Sciatic nerve (tissue), 2 donors: ENCODE results near the gene LRP8. TPM values are rescaled to one million over a fixed set of nuclear protein-coding genes. Genes with fewer than 3 reads are reported as not detected.

Experiments used
- ATAC-seq: fragments of 200-7000 bp; cut with Tn5 transposase; one replicate; pipeline ENCODE4 v1.9.1; 2020; ENCODE audit warnings: mild to moderate bottlenecking, moderate library complexity
- DNase-seq: peaks from one replicate; pipeline ENCODE4 v3.0.0-alpha.2; 2020; ENCODE audit warnings: low spot score
- intact Hi-C: fragments of 100-400 bp; cut with DNase I; formaldehyde crosslinking; loops from one replicate; pipeline ENCODE4 v1.14.2; 2022
- total RNA-seq: library from RNA; stranded (reverse); fragmentation: NEBNext Ultra II Directional; extraction: Animal tissue kit (Norgen Biotek cat#: 25700); gene quantifications from one replicate; pipeline ENCODE4 v1.2.1, GENCODE V29; 2021
- donor health status: DM: no; HTN: no; CAD: no.
- donor health status: DM: no; HTN: no; CAD: no.

LRP8 gene
- total RNA-seq, 1 donor from 2014 or later, result 2.4 TPM

DNA sequence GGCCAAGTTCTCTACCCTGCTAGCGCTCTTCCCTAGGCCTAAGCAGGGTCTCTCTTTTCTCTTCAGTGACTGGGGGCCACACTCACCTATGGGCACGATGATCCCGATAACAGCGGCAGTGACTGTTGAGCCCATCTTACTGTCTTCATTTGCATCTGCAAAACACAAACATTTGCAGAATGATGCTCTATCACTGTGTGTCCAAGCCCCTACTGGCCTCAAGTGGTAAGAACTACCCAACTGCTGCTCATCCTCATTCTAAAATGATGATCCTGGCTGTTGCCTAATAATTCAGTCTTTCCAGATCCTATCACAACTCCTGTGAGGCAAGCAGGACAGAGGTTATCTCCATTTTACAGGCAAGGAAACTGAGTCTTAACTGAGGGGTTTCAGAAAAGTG, 72.8 kb downstream of the LRP8 start:
- intact Hi-C loops, result no loop called here
- no peak for ATAC-seq
- no peak for DNase-seq

DNA sequence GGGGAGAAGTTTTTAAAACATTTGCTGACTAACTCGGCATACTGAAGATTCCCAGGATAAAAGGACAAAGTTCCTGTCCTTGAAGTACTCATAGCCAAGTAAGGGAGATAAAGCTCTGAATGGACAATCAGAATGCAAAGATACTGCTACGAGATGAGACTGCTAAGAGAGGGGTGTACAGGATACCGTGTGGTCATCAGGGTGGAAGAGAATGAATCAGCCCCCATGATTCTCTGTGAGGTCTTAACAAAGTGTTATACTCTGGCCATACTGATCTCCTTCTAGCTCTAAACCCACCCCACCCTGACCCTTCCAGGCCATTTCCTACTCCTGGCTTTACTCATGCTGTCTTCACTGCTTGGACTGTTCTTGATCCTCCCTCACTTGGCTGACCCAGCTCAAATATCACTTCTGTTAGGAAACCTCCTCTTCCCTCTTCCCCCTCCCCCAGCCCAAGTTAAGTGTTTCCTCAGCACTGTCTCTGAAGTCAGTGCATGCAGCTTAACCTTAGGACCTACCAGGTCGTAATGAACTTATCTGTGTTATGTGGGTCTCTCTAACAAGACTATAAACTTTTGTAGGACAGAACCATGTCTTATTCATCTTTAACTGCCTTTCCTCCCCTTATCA, 73.7 kb downstream of the LRP8 start:
- no peak for DNase-seq
- intact Hi-C loops, result no loop called here
- no peak for ATAC-seq

DNA sequence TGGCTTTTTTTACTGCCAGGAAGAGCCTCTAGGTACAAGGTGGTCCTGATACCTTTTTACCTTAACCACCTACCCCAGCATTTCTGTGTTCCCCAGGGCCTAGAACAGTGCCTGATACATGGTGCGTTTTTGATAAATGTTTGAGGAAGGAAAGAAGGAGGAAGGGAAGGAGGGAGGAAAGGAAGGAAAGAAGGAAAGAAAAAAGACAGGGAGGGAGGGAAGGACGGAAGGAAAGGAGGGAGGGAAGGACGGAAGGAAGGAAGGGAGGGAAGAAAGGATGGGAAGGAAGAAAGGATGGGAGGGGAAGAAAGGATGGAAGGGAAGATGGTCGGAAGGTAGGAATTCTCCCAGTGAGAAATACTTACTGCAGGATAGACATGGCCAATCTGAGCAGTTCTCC, 77.5 kb downstream of the LRP8 start:
- intact Hi-C loops, result no loop called here
- no peak for DNase-seq
- ATAC-seq, result no peak

DNA sequence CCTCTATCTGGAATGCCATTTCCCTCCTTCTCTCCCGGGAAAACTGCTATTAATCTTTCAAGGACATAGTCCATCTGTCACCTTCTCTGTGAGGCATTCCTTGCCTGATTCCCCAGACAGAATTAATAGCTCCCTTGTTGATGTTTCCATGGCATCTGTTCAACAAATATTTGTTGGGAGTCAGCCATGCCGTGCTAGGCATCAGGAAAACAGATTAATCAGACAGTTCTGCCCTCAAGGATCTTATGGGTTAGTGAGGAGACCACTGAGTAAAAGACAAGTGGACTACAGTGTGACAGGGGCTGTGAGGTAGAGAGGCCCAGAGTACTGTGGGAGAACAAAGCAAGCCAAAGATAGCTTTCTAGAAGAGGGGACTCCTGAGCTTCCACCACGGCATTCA, 78.2 kb downstream of the LRP8 start:
- ATAC-seq (no peak), DNase-seq (no peak)
- intact Hi-C loops, result no loop called here

DNA sequence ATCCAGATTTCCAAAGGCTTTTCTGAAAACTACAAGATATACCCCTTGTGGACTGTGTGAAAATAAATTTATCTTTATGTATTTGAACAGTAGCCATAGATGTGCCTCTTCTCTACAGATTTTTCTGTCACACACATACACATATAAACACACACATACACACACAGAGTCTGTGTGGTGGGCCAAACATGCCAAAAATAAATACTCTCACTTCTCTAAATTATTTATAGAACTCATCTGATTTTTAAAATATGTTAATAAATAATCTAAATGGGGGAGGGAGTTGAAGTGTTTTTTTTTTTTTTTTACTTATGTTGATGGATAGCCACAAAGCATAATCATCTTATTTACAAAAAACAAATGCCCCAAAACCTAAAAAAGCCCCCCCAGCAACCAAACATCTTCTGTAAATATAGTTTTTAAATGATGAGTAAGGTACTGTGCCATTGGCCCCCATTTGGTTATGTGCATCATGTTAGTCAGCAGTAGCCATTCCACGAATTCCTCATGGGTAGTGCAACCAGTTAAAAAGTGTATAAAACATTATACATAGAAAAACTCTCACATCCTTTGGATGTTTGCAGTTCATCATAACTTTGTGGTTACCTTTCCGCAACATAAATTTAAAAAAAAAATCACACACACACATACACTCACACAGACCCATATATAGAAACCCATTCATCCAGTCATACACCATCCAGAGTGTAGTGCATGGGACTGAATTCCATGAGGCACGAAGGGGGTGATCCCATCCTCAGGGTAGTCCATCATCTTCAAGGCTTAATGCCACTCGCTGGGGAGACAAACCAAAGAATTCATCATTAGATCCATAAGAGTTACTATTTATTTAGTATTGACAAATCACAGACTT, 81.4 kb downstream of the LRP8 start:
- ATAC-seq, result no peak
- no peak for DNase-seq
- intact Hi-C loops, result no loop called here

DNA sequence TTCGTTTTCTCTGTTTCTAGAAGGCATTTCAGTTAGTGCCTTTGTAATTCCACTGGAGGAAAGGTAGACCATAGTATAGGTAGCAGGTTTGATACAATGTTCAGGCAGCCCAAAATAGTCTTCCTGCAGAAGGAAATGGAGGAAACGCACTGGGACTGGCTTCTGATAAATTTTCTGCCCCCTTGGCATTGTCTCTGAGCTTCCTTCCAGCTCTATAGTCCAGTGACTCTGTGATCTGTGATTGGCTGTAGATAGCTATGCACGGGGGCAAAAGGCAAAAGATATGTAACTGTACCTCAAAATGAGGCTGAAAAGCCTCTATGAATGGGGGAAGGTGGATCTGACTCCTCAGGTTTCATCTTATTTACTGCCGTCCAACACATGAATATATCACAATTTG, 83.7 kb downstream of the LRP8 start:
- no peak for DNase-seq
- ATAC-seq, result no peak
- intact Hi-C loops, result no loop called here

DNA sequence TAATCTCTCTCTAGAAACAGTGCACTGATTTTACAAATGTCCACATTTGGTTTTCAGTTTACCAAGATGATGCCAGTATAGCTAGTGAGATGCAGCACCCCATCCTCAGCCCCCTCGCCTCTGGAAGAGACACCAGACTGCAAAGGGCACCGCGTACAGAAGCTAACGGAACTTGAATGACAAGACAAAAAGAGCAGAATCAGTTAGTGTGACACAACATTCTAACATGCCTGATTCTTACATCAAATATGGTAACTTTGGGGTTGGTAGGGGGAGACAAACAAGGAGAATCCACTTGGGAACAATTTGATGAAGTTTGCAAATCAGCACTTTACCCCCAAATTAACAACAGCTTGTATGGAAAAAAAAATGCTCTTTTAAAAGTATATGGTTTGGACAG, 85.5 kb downstream of the LRP8 start:
- DNase-seq (no peak), ATAC-seq (no peak)
- intact Hi-C loops, result no loop called here

DNA sequence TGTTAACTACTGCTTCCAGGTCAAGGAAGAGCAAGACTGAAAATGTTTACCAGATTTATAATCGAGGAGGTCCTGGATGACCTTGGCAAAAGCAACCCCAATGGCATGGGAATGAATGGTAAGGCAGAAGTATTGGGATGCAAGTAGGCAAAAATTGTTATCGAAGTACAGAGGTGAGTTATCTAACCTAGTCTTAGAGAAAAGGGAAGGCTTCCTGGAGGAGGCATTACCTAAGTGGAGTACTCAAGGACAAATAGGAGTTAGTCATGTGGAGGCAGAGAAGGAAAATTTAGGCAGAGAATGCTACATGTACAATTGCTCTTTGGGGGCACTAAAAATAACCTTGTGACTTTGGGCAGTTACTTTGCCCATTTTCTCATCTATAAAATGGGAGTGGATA, 86.0 kb downstream of the LRP8 start:
- DNase-seq (no peak), ATAC-seq (no peak)
- intact Hi-C loops, result no loop called here

DNA sequence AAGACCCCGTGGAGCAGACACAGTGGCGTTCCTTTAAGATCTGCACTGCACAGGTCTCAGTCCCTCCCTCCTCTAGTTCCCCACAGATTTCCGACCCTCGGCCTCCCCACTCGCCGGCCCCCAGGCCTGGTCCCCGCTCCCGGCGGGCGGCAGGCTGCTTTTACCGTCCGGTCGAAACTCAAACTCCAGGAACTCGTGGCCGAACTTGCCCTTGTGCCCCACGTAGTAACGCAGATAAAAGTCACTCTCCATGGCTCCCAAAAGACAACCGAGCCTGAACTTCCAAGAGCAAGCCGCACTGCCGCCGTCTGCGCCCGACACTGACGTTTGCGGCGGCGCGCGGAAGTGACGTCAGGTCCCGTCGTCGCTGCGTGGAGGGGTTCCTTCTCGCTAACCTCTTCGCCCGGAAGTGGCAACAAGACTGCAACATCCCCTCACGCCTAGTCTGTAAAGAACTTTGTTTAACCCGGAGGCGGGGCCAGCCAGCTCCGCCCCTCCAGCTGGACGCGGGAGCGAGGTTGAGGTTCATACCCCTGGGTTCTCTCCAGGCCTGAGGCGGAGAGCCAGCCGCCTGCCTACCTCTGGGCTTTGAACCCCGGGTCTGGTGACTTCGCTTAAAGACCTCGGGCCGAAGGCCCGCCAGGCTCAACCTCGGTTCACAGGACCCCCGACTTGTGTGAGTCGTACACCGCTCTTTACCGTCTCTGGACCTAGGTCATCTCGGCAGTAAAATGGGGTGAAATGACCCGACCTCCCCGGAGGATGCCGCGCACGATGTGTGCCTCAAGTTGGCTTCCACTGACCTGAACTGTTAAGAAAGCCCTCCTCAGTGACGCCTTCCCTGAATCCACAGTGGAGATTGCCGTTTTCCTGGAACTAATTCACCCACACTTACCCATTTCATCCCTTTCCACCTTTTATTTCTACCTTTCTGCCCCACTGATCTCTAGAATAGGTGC, 89.4 kb downstream of the LRP8 start, which contains the start of gene MAGOH:
Gene MAGOH, minus strand, starts transcription at position 322 of the 959 bp plus-strand sequence. Its CDS starts 70 bp downstream, at position 252.
- ATAC-seq, result peak; percentile 98
- intact Hi-C loops, result no loop called here
- peak; percentile 96 for DNase-seq

DNA sequence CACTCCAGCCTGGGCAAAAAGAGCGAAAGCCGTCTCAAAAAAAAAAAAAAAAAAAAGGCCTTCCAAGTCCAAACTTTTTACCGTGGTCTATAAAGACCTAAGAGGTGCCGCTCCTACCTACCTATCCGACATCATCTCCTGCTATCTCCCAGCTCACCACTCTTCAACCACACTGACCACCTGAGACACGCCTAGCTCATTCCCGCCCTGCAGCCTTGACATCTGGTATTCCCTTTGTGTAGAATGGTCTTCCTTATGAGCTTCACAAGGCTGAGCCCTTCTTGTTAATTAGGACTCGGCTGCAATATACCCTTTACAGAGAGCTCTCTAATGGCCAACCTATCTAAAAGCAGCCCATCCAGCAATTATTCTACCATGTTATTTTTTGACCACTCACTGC, 90.2 kb downstream of the LRP8 start:
- intact Hi-C loops, result no loop called here
- DNase-seq, result no peak
- no peak for ATAC-seq

DNA sequence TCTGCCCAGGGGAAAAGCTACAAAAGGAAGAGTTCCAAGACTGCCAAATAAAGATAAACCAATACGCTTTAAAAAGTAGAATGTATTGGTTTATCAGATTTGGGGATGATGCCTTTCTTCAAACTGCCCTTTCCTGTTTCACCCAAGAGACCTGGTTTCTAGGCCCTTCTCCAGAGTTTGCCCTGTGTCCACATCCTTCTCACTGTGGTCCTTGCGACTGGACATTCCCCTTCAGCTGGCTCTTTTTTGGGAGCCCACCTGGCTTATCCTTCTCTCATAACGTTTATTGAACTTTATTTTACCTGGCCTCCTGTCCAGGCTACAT, 106.9 kb downstream of the LRP8 start:
- DNase-seq, result no peak
- ATAC-seq, result no peak
- intact Hi-C loops, result no loop called here

DNA sequence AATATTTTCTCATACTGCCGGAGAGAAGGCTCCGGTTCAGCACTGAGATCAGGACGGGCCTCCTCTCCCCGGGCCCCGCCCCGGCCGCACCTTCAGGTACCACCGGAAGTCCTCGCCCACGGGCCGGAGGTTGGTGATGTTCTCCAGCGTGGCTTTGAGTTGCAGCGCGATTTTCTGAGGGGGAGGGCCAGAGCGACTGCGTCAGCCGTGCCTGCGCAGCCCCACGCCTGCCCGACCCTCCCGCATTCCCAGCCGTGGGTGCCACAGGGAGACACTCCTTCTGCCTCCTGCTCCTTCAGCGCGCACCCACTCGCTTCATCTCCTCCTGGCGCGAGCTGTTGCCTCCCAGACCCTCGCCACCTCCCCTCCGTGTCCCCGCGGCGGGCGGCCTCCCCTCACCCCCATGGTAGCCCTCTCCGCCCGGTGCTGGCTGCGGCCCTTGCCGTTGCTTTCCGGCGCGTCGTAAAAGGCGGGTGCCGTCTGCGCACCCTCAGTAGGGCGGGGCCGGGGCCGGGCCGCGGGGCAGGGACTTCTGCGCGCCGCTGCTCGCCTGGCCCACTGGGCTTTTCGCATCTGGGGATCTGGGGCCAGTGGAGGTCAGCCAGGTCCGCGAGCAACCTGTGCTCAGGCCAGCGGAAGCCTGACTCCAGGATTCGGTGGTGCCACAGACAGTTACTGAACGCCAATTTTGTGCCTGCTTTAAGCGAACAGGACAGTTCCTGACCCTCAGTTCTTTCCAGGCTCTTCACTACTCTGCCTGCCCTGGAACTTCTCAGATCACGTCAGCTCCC, 107.5 kb downstream of the LRP8 start, which contains the start of gene CZIB:
Gene CZIB, minus strand, starts transcription at position 464 of the 791 bp plus-strand sequence. Its CDS starts 59 bp downstream, at position 405.
- DNase-seq, result peak; percentile 98
- intact Hi-C loops, result no loop called here
- peak; percentile 98 for ATAC-seq

DNA sequence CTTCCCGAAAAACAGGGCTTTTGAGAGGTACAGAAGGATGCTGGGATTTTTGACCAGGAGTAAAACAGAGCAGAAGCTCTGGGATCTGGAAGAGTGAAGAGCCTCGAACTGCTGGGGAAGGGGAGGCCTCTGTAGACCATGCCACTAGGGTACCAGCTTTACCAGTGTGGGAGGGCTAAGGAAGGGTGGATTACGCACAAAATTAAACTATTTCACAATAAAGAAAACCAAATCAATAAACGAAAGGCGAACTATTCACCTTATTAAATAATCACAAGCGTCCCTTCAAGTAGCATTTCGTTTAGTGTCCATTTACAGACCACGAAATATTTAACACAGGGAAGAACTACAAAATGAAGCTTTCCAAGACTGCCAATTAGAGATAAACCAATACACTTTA, 108.2 kb downstream of the LRP8 start:
- no peak for ATAC-seq
- intact Hi-C loops, result no loop called here

DNA sequence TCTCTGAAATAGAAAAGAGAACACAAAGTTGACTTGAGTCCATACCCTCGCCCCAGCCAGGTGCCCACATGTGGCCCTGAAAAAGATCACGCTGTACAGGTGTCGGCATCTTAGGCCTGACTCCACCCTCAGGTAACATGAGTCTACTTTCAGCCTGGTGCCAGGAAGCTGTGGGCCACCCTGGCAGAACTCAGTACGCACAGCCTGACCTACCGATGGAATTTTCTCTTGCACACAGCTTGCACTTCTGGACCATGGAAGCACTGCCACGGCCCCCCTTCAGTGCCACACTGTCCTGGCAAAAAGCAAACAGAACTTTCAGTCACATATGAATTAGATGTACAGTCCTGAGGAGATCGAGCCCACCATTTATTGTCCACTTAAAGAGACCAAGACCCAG, 109.7 kb downstream of the LRP8 start:
- DNase-seq (no peak), ATAC-seq (no peak)
- intact Hi-C loops, result no loop called here

More for the DNA sequence above, 108.2 kb downstream of the LRP8 start:
- no peak for DNase-seq

DNA sequence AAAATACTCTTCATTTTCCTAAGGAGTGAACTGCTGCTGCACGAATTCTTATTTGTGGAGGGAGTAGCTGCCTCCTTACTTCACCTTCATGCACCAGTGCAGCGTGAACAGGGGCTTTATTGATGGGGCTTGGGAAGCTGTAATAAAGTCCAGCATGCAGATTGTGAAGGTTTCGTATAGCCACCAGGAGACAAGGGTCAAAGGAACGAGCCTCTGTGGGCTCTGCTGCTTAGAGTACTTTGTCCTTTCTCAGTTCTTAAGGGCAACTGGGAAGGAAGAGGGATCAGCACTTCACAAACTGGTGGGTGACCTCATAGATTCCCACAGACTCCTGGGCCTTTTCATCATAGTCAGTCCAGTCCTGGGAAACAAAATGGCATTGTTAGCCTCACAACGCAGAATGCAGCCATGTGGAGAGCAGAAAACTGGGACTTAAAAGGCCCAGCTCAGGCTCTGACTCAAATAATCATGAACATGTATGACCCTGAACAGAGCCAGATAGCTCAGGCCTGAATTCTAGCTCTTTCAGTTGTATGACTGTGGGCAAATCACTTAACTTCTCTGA, 113.4 kb downstream of the LRP8 start:
- DNase-seq, result no peak
- intact Hi-C loops, result no loop called here
- peak; percentile 16 for ATAC-seq

DNA sequence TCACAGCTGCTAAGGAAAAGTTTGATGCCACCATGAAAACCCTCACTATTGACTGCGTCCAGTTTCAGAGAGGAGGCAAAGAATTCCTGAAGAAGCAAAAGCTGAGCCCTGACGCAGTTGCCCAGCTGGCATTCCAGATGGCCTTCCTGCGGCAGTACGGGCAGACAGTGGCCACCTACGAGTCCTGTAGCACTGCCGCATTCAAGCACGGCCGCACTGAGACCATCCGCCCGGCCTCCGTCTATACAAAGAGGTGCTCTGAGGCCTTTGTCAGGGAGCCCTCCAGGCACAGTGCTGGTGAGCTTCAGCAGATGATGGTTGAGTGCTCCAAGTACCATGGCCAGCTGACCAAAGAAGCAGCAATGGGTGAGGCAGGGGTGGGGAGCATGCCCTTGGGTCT, 116.9 kb downstream of the LRP8 start:
- DNase-seq, result no peak
- intact Hi-C loops, result no loop called here
- ATAC-seq, result no peak

DNA sequence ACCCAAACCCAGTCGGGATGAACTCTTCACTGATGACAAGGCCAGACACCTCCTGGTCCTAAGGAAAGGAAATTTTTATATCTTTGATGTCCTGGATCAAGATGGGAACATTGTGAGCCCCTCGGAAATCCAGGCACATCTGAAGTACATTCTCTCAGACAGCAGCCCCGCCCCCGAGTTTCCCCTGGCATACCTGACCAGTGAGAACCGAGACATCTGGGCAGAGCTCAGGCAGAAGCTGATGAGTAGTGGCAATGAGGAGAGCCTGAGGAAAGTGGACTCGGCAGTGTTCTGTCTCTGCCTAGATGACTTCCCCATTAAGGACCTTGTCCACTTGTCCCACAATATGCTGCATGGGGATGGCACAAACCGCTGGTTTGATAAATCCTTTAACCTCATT, 117.5 kb downstream of the LRP8 start:
- DNase-seq (no peak), ATAC-seq (no peak)
- intact Hi-C loops, result no loop called here

DNA sequence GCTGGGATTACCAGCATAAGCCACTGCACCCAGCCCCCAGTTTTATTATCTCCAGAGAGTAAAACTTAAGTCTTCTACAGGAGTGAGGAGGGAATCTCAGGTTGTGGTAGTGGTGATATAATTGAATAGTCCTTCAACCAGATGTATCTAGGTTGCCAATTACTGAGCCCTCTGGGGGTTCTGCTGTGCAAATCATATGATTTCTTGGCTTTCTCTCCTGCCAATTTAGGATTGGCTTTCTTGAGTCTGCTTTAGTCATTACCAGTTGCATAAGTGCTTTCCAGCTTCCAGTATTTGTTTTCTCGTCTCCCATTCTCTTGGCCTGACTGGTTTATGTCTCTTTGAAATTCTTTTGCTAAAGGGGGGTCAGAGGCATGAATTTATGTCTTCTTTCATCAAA, 120.1 kb downstream of the LRP8 start:
- peak; percentile 48 for ATAC-seq

More for the DNA sequence above, 120.1 kb downstream of the LRP8 start:
- DNase-seq, result no peak
- intact Hi-C loops, result no loop called here
